HCT116 (cell line): ENCODE results near the gene ARHGAP35. TPM values are rescaled to one million over a fixed set of nuclear protein-coding genes. Genes with fewer than 3 reads are reported as not detected.

Source experiments
- total RNA-seq: library from RNA; stranded (reverse); gene quantifications from one replicate; pipeline ENCODE4 v1.2.1, GENCODE V29; 2021; ENCODE audit not compliant: unreplicated experiment

Gene ARHGAP35
- total RNA-seq, 1 experiment from 2014 or later, result 47.6 TPM

Other genes starting within 250 kb of the ARHGAP35 start
- not detected for gene PTGIR, start 235.9 kb upstream of the ARHGAP35 start, total RNA-seq
- gene GNG8, start 224.8 kb upstream of the ARHGAP35 start, total RNA-seq, result not detected
- 2.0 TPM for gene DACT3, start 199.8 kb upstream of the ARHGAP35 start, total RNA-seq
- 73.5 TPM for gene PRKD2, start 143.9 kb upstream of the ARHGAP35 start, total RNA-seq
- 19.4 TPM for gene FKRP, start 114.9 kb upstream of the ARHGAP35 start, total RNA-seq
- 107 TPM for gene STRN4, start 114.5 kb upstream of the ARHGAP35 start, total RNA-seq
- 284 TPM for gene SLC1A5, start 72.4 kb upstream of the ARHGAP35 start, total RNA-seq
- 296 TPM for gene AP2S1, start 10.2 kb upstream of the ARHGAP35 start, total RNA-seq
- gene NPAS1, start 158.8 kb downstream of the ARHGAP35 start, total RNA-seq, result 4.6 TPM
- gene TMEM160, start 187.6 kb downstream of the ARHGAP35 start, total RNA-seq, result 49.4 TPM